ENCODE measurements around the gene RMND5A. TPM values are rescaled to one million over a fixed set of nuclear protein-coding genes. Genes with fewer than 3 reads are reported as not detected.

Gene RMND5A
- total and polyA plus RNA-seq, 2 experiments from 2014 or later = 23.0 to 80.8 TPM

- Histone ChIP-seq H3K36me3 (replicated peaks; ENCODE audit: insufficient read depth, low read depth) (no peaks in the 10 kb centered on the region), H3K4me3 (no peak overlapping the region), H3K9me3 (ENCODE audit: low read depth) (no peaks in the 10 kb centered on the region), H3K4me2 (no peak overlapping the region), H3K27me3 (no peaks in the 10 kb centered on the region), H3K9me2 (replicated peaks; ENCODE audit: insufficient read depth) (no peaks in the 10 kb centered on the region), H3K4me1 (ENCODE audit: insufficient read depth) (peaks cover 6% of the 10 kb centered on the region), H3K79me2 (no peaks in the 10 kb centered on the region), H4K20me1 (ENCODE audit: insufficient read depth, poor library complexity, severe bottlenecking) (no peaks in the 10 kb centered on the region), H3K27ac (no peak overlapping the region), H2AFZ (no peak overlapping the region)
- no peak for TF ChIP-seq EZH2 (IDR thresholded peaks at IDR 0.05; ENCODE audit: borderline replicate concordance)
- no peak for TF ChIP-seq EZH2phosphoT487 (IDR thresholded peaks at IDR 0.05; ENCODE audit: low read depth, severe bottlenecking, unreplicated experiment)
- no peak for TF ChIP-seq CTCF (IDR thresholded peaks at IDR 0.05; ENCODE audit: poor library complexity)
- DNase-seq (ENCODE audit: low spot score) = no peak
Measured at GRCh38 chr2:86677816-86678215, 42.3 kb upstream of the RMND5A start.

- H3K4me1 ChIP-seq (ENCODE audit: insufficient read depth) = no peaks in the 10 kb centered on the region
- no peak for DNase-seq (ENCODE audit: low spot score)
- H3K9me3 ChIP-seq (ENCODE audit: low read depth) = no peaks in the 10 kb centered on the region
- H3K4me3 ChIP-seq = no peak overlapping the region
- TF ChIP-seq EZH2phosphoT487 (IDR thresholded peaks at IDR 0.05; ENCODE audit: low read depth, severe bottlenecking, unreplicated experiment) (no peak), EZH2 (IDR thresholded peaks at IDR 0.05; ENCODE audit: borderline replicate concordance) (no peak), CTCF (IDR thresholded peaks at IDR 0.05; ENCODE audit: poor library complexity) (no peak)
- no peak overlapping the region for H3K27ac ChIP-seq
- no peak overlapping the region for H3K4me2 ChIP-seq
- no peaks in the 10 kb centered on the region for H4K20me1 ChIP-seq (ENCODE audit: insufficient read depth, poor library complexity, severe bottlenecking)
- H3K9me2 ChIP-seq (replicated peaks; ENCODE audit: insufficient read depth) = no peaks in the 10 kb centered on the region
- no peaks in the 10 kb centered on the region for H3K27me3 ChIP-seq
- no peak overlapping the region for H2AFZ ChIP-seq
- H3K79me2 ChIP-seq = no peaks in the 10 kb centered on the region
- no peaks in the 10 kb centered on the region for H3K36me3 ChIP-seq (replicated peaks; ENCODE audit: insufficient read depth, low read depth)
Measured at GRCh38 chr2:86679036-86679435, 41.1 kb upstream of the RMND5A start.

- H4K20me1 ChIP-seq (ENCODE audit: insufficient read depth, poor library complexity, severe bottlenecking) = no peaks in the 10 kb centered on the region
- H3K79me2 ChIP-seq = no peaks in the 10 kb centered on the region
- no peak overlapping the region for H3K27ac ChIP-seq
- no peak overlapping the region for H3K4me3 ChIP-seq
- H3K36me3 ChIP-seq (replicated peaks; ENCODE audit: insufficient read depth, low read depth) = no peaks in the 10 kb centered on the region
- no peaks in the 10 kb centered on the region for H3K9me2 ChIP-seq (replicated peaks; ENCODE audit: insufficient read depth)
- no peak for DNase-seq (ENCODE audit: low spot score)
- 93% methylated on average over 1 of the region's 1 CpG for WGBS (ENCODE audit: low lambda C conversion rate, missing lambda C conversion rate)
- no peaks in the 10 kb centered on the region for H3K27me3 ChIP-seq
- H3K4me2 ChIP-seq = no peak overlapping the region
- TF ChIP-seq EZH2 (IDR thresholded peaks at IDR 0.05; ENCODE audit: borderline replicate concordance) (no peak), CTCF (IDR thresholded peaks at IDR 0.05; ENCODE audit: poor library complexity) (no peak), EZH2phosphoT487 (IDR thresholded peaks at IDR 0.05; ENCODE audit: low read depth, severe bottlenecking, unreplicated experiment) (no peak)
- H3K4me1 ChIP-seq (ENCODE audit: insufficient read depth) = no peaks in the 10 kb centered on the region
- H2AFZ ChIP-seq = no peak overlapping the region
- H3K9me3 ChIP-seq (ENCODE audit: low read depth) = no peaks in the 10 kb centered on the region
Measured at GRCh38 chr2:86685351-86685750, 34.7 kb upstream of the RMND5A start.

- Histone ChIP-seq H3K27me3 (no peaks in the 10 kb centered on the region), H3K4me1 (ENCODE audit: insufficient read depth) (no peaks in the 10 kb centered on the region), H3K4me3 (no peak overlapping the region), H3K9me3 (ENCODE audit: low read depth) (no peaks in the 10 kb centered on the region), H3K27ac (no peak overlapping the region), H4K20me1 (ENCODE audit: insufficient read depth, poor library complexity, severe bottlenecking) (no peaks in the 10 kb centered on the region), H3K4me2 (no peak overlapping the region), H3K36me3 (replicated peaks; ENCODE audit: insufficient read depth, low read depth) (no peaks in the 10 kb centered on the region), H2AFZ (no peak overlapping the region), H3K79me2 (no peaks in the 10 kb centered on the region), H3K9me2 (replicated peaks; ENCODE audit: insufficient read depth) (no peaks in the 10 kb centered on the region)
- no peak for DNase-seq (ENCODE audit: low spot score)
- TF ChIP-seq EZH2phosphoT487 (IDR thresholded peaks at IDR 0.05; ENCODE audit: low read depth, severe bottlenecking, unreplicated experiment) (no peak), EZH2 (IDR thresholded peaks at IDR 0.05; ENCODE audit: borderline replicate concordance) (no peak), CTCF (IDR thresholded peaks at IDR 0.05; ENCODE audit: poor library complexity) (no peak)
- 96% methylated on average over 5 of the region's 5 CpGs for WGBS (ENCODE audit: low lambda C conversion rate, missing lambda C conversion rate)
Measured at GRCh38 chr2:86686460-86686859, 33.6 kb upstream of the RMND5A start.
